ENCODE data around the gene DACH1.

DACH1 gene

GRCh38 chr13:71801165-71801760 lies 65.7 kb downstream of the DACH1 start:
- TF ChIP-seq ZNF565 (CRISPR knock-in tag; conservative IDR thresholded peaks at IDR 0.05; ENCODE audit: low read depth) (no peak), TCF4 (CRISPR knock-in tag; IDR thresholded peaks at IDR 0.05; ENCODE audit: borderline replicate concordance) (no peak), TOX (CRISPR knock-in tag; IDR thresholded peaks at IDR 0.05; ENCODE audit: borderline replicate concordance) (no peak), ZFP30 (CRISPR knock-in tag; IDR thresholded peaks at IDR 0.05) (no peak), OSR1 (CRISPR knock-in tag; IDR thresholded peaks at IDR 0.05) (no peak), ZC3H10 (CRISPR knock-in tag; IDR thresholded peaks at IDR 0.05) (no peak), PPARA (CRISPR knock-in tag; IDR thresholded peaks at IDR 0.05; ENCODE audit: borderline replicate concordance) (no peak), RARB (CRISPR knock-in tag; IDR thresholded peaks at IDR 0.05) (no peak), ARNTL (CRISPR knock-in tag; IDR thresholded peaks at IDR 0.05; ENCODE audit: borderline replicate concordance, low read depth) (no peak), CSDC2 (CRISPR knock-in tag; IDR thresholded peaks at IDR 0.05) (no peak), GLIS3 (CRISPR knock-in tag; IDR thresholded peaks at IDR 0.05) (no peak), SNAI2 (CRISPR knock-in tag; IDR thresholded peaks at IDR 0.05) (no peak), ZFP3 (CRISPR knock-in tag; IDR thresholded peaks at IDR 0.05) (no peak)
- TF ChIP-seq, protein P1, sequence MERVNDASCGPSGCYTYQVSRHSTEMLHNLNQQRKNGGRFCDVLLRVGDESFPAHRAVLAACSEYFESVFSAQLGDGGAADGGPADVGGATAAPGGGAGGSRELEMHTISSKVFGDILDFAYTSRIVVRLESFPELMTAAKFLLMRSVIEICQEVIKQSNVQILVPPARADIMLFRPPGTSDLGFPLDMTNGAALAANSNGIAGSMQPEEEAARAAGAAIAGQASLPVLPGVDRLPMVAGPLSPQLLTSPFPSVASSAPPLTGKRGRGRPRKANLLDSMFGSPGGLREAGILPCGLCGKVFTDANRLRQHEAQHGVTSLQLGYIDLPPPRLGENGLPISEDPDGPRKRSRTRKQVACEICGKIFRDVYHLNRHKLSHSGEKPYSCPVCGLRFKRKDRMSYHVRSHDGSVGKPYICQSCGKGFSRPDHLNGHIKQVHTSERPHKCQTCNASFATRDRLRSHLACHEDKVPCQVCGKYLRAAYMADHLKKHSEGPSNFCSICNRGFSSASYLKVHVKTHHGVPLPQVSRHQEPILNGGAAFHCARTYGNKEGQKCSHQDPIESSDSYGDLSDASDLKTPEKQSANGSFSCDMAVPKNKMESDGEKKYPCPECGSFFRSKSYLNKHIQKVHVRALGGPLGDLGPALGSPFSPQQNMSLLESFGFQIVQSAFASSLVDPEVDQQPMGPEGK (CRISPR knock-in tag; IDR thresholded peaks at IDR 0.05; ENCODE audit: borderline replicate concordance): no peak
- TF ChIP-seq, protein P2, sequence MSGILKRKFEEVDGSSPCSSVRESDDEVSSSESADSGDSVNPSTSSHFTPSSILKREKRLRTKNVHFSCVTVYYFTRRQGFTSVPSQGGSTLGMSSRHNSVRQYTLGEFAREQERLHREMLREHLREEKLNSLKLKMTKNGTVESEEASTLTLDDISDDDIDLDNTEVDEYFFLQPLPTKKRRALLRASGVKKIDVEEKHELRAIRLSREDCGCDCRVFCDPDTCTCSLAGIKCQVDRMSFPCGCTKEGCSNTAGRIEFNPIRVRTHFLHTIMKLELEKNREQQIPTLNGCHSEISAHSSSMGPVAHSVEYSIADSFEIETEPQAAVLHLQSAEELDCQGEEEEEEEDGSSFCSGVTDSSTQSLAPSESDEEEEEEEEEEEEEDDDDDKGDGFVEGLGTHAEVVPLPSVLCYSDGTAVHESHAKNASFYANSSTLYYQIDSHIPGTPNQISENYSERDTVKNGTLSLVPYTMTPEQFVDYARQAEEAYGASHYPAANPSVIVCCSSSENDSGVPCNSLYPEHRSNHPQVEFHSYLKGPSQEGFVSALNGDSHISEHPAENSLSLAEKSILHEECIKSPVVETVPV (CRISPR knock-in tag; IDR thresholded peaks at IDR 0.05): no peak
- TF ChIP-seq, protein P3, sequence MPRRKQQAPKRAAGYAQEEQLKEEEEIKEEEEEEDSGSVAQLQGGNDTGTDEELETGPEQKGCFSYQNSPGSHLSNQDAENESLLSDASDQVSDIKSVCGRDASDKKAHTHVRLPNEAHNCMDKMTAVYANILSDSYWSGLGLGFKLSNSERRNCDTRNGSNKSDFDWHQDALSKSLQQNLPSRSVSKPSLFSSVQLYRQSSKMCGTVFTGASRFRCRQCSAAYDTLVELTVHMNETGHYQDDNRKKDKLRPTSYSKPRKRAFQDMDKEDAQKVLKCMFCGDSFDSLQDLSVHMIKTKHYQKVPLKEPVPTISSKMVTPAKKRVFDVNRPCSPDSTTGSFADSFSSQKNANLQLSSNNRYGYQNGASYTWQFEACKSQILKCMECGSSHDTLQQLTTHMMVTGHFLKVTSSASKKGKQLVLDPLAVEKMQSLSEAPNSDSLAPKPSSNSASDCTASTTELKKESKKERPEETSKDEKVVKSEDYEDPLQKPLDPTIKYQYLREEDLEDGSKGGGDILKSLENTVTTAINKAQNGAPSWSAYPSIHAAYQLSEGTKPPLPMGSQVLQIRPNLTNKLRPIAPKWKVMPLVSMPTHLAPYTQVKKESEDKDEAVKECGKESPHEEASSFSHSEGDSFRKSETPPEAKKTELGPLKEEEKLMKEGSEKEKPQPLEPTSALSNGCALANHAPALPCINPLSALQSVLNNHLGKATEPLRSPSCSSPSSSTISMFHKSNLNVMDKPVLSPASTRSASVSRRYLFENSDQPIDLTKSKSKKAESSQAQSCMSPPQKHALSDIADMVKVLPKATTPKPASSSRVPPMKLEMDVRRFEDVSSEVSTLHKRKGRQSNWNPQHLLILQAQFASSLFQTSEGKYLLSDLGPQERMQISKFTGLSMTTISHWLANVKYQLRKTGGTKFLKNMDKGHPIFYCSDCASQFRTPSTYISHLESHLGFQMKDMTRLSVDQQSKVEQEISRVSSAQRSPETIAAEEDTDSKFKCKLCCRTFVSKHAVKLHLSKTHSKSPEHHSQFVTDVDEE (CRISPR knock-in tag; IDR thresholded peaks at IDR 0.05): no peak
- TF ChIP-seq, protein P4, sequence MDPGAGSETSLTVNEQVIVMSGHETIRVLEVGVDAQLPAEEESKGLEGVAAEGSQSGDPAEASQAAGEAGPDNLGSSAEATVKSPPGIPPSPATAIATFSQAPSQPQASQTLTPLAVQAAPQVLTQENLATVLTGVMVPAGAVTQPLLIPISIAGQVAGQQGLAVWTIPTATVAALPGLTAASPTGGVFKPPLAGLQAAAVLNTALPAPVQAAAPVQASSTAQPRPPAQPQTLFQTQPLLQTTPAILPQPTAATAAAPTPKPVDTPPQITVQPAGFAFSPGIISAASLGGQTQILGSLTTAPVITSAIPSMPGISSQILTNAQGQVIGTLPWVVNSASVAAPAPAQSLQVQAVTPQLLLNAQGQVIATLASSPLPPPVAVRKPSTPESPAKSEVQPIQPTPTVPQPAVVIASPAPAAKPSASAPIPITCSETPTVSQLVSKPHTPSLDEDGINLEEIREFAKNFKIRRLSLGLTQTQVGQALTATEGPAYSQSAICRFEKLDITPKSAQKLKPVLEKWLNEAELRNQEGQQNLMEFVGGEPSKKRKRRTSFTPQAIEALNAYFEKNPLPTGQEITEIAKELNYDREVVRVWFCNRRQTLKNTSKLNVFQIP (CRISPR knock-in tag; IDR thresholded peaks at IDR 0.05; ENCODE audit: borderline replicate concordance, low read depth): no peak
- ATAC-seq: no peak; the same call in 2 of the 3 replicates

DNA sequence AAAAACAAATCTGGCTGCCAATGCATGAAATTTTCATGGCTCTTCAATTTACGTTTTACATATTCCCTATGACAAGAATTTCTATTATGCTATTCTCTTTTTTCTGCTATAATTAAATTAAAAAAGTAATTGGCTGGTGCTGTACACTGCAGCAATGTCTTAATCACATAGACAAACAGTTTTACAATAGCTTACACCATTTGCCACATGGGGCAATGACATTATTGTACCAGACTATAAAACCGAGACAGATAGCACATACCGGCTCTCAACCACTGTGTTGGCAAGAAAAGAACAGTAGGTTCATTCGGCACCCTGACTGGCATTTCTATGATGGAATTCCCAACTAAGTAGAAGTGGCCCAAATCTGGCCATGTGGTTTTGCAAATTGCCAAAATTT lies 67.7 kb downstream of the DACH1 start:
- TF ChIP-seq TCF4 (CRISPR knock-in tag; IDR thresholded peaks at IDR 0.05; ENCODE audit: borderline replicate concordance) (peak; percentile 49; the same call in 1 of the 2 replicates), ISL1 (CRISPR knock-in tag; IDR thresholded peaks at IDR 0.05) (peak; percentile 9; the same call in 1 of the 2 replicates), ZFP3 (CRISPR knock-in tag; IDR thresholded peaks at IDR 0.05) (no peak), GLIS3 (CRISPR knock-in tag; IDR thresholded peaks at IDR 0.05) (0 out of 2 replicates have a peak, but pooled peaks have one; percentile 42)
- TF ChIP-seq, protein P3 (CRISPR knock-in tag; IDR thresholded peaks at IDR 0.05): peak; percentile 18; the same call in 1 of the 2 replicates
- TF ChIP-seq, protein P1 (CRISPR knock-in tag; IDR thresholded peaks at IDR 0.05; ENCODE audit: borderline replicate concordance): no peak
- ATAC-seq: no peak

Data from SK-N-SH treated with all-trans-retinoic acid at 6 μM for 48 hours (cell line).